SK-N-SH treated with all-trans-retinoic acid at 6 μM for 48 hours (cell line): ENCODE data around the gene MAP7D1.

Experiments used
- CREB5 ChIP-seq: fragments of 250-450 bp; sonication (Bioruptor Pico); IDR thresholded peaks from 2 replicates; pipeline ENCODE4 v1.5.1; 2020; ENCODE audit warnings: low read depth, mild to moderate bottlenecking, moderate library complexity
- PPARA ChIP-seq: fragments of 250-450 bp; sonication (Bioruptor Pico); IDR thresholded peaks from 2 replicates; pipeline ENCODE4 v1.5.0; 2020; ENCODE audit warnings: mild to moderate bottlenecking, borderline replicate concordance
- RARB ChIP-seq: fragments of 250-450 bp; sonication (Bioruptor Pico); IDR thresholded peaks from 2 replicates; pipeline ENCODE4 v1.8.0; 2021; ENCODE audit warnings: mild to moderate bottlenecking, moderate library complexity
- SNAI2 ChIP-seq: fragments of 250-450 bp; sonication (Bioruptor Pico); IDR thresholded peaks from 2 replicates; pipeline ENCODE4 v1.5.0; 2020; ENCODE audit warnings: mild to moderate bottlenecking, moderate library complexity
- TOX ChIP-seq: fragments of 250-450 bp; sonication (Bioruptor Pico); IDR thresholded peaks from 2 replicates; pipeline ENCODE4 v1.8.0; 2021; ENCODE audit warnings: mild to moderate bottlenecking, moderate library complexity, borderline replicate concordance
- ZFP30 ChIP-seq: fragments of 450-650 bp; formaldehyde crosslinking; IDR thresholded peaks from 2 replicates; pipeline ENCODE4 v1.5.0; 2022; ENCODE audit warnings: mild to moderate bottlenecking, moderate library complexity
- TF ChIP-seq, protein P1 (sequence below): fragments of 250-450 bp; sonication (Bioruptor Pico); IDR thresholded peaks from 2 replicates; pipeline ENCODE4 v1.8.0; 2020; ENCODE audit warnings: mild to moderate bottlenecking, moderate library complexity, borderline replicate concordance

GRCh38 chr1:36164361-36164760, 8.4 kb downstream of the MAP7D1 start:
- TF ChIP-seq, protein P1, sequence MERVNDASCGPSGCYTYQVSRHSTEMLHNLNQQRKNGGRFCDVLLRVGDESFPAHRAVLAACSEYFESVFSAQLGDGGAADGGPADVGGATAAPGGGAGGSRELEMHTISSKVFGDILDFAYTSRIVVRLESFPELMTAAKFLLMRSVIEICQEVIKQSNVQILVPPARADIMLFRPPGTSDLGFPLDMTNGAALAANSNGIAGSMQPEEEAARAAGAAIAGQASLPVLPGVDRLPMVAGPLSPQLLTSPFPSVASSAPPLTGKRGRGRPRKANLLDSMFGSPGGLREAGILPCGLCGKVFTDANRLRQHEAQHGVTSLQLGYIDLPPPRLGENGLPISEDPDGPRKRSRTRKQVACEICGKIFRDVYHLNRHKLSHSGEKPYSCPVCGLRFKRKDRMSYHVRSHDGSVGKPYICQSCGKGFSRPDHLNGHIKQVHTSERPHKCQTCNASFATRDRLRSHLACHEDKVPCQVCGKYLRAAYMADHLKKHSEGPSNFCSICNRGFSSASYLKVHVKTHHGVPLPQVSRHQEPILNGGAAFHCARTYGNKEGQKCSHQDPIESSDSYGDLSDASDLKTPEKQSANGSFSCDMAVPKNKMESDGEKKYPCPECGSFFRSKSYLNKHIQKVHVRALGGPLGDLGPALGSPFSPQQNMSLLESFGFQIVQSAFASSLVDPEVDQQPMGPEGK (CRISPR knock-in tag): no peak
- no peak for TF ChIP-seq CREB5 (CRISPR knock-in tag)
- no peak for TF ChIP-seq TOX (CRISPR knock-in tag)
- TF ChIP-seq SNAI2 (CRISPR knock-in tag): no peak
- no peak for TF ChIP-seq ZFP30 (CRISPR knock-in tag)
- no peak for TF ChIP-seq RARB (CRISPR knock-in tag)
- TF ChIP-seq PPARA (CRISPR knock-in tag): no peak
